ENCODE data around the gene RUNX1. TPM values are rescaled to one million over a fixed set of nuclear protein-coding genes. Genes with fewer than 3 reads are reported as not detected.

Gene RUNX1
- total RNA-seq, 1 donor, result 40.9 TPM

DNA sequence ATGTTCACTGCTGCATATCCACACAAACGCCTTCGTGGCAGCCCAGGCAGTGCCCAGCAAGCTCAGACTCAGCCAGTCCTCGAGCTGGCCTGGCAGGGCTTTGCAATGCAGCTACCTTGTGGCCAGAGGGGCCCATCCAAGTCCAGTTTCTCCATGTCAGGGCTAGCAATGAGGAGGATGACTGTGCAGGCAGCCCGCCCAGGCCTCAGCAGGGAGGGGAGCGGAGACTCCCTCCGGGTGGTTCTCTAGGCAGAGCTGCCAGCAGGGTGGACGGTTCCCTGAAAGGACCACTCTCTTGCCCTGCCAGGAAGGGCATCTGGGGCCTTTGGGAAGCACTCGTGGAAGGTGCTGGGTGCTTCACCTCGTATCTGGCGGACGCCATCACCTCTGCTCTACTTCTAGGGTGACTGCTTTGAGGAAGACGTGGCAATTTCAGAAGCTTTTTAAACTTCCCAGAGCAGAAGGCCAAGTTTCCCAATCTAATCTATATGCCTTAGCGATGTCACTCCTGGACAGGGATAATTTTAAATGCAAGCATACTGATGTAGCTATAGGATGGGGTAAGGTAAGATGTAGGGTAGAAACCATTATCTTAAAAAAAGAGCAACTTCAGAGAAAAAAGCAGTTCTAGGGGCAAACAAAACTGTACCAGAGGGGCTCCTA, 56.2 kb downstream of the RUNX1 start:
- TF ChIP-seq CTCF (IDR thresholded peaks at IDR 0.05; ENCODE audit: extremely low read depth, low read depth, low read length), result no peak
- peaks cover 16% of the 10 kb centered on the region for H3K79me2 ChIP-seq (ENCODE audit: insufficient read depth, low read length)
- H3K36me3 ChIP-seq (ENCODE audit: insufficient read depth, low read length), result no peaks in the 10 kb centered on the region
- H2AFZ ChIP-seq (ENCODE audit: low read length), result no peak overlapping the region
- H3K4me1 ChIP-seq (ENCODE audit: insufficient read depth, low read length), result peaks cover 43% of the 10 kb centered on the region
- no peak overlapping the region for H3K4me2 ChIP-seq (ENCODE audit: insufficient read depth, low read length)
- DNase-seq (ENCODE audit: insufficient read length, low spot score, missing footprints), result peak; percentile 63
- no peak overlapping the region for H3K4me3 ChIP-seq (ENCODE audit: insufficient read depth, low read length)
- H3K27me3 ChIP-seq (ENCODE audit: insufficient read depth, low read length), result no peaks in the 10 kb centered on the region
- no peaks in the 10 kb centered on the region for H4K20me1 ChIP-seq (ENCODE audit: insufficient read depth, low read length)
- no peaks in the 10 kb centered on the region for H3K9me3 ChIP-seq (ENCODE audit: low read depth, low read length)
- H3K27ac ChIP-seq (ENCODE audit: low read depth, low read length), result peak overlapping the region; percentile 40

DNA sequence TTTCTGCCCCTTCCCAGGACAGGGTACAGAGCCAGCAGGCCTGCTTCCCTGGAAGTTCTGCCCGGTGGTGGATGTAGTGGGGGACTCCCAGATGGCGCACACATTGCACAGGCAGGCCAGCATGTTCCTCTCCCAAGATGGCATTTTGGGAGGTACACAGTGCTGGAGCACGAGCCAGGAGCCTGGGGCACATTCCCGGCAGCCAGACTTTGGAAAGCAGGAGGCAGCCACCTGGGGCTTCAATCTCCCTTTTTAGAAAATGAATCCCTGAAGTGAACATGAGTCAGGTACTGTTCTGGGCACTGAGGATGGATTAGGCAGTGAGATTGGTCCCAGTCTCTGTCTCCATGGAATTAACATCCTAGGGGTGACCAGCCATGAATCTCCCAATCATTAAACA, 56.9 kb downstream of the RUNX1 start:
- no peaks in the 10 kb centered on the region for H3K9me3 ChIP-seq (ENCODE audit: low read depth, low read length)
- no peak overlapping the region for H3K4me3 ChIP-seq (ENCODE audit: insufficient read depth, low read length)
- no peak for DNase-seq (ENCODE audit: insufficient read length, low spot score, missing footprints)
- no peaks in the 10 kb centered on the region for H4K20me1 ChIP-seq (ENCODE audit: insufficient read depth, low read length)
- no peak overlapping the region for H2AFZ ChIP-seq (ENCODE audit: low read length)
- H3K36me3 ChIP-seq (ENCODE audit: insufficient read depth, low read length), result no peaks in the 10 kb centered on the region
- H3K4me2 ChIP-seq (ENCODE audit: insufficient read depth, low read length), result no peak overlapping the region
- no peak overlapping the region for H3K27ac ChIP-seq (ENCODE audit: low read depth, low read length)
- H3K4me1 ChIP-seq (ENCODE audit: insufficient read depth, low read length), result peaks cover 44% of the 10 kb centered on the region
- H3K27me3 ChIP-seq (ENCODE audit: insufficient read depth, low read length), result no peaks in the 10 kb centered on the region
- TF ChIP-seq CTCF (IDR thresholded peaks at IDR 0.05; ENCODE audit: extremely low read depth, low read depth, low read length), result no peak
- peaks cover 12% of the 10 kb centered on the region for H3K79me2 ChIP-seq (ENCODE audit: insufficient read depth, low read length)

GRCh38 chr21:34991366-34991957, 57.6 kb downstream of the RUNX1 start:
- Histone ChIP-seq H3K4me3 (ENCODE audit: insufficient read depth, low read length) (no peak overlapping the region), H3K79me2 (ENCODE audit: insufficient read depth, low read length) (peaks cover 12% of the 10 kb centered on the region), H3K4me2 (ENCODE audit: insufficient read depth, low read length) (no peak overlapping the region), H3K27ac (ENCODE audit: low read depth, low read length) (no peak overlapping the region), H3K36me3 (ENCODE audit: insufficient read depth, low read length) (no peaks in the 10 kb centered on the region), H2AFZ (ENCODE audit: low read length) (no peak overlapping the region), H3K9me3 (ENCODE audit: low read depth, low read length) (no peaks in the 10 kb centered on the region), H3K27me3 (ENCODE audit: insufficient read depth, low read length) (no peaks in the 10 kb centered on the region), H4K20me1 (ENCODE audit: insufficient read depth, low read length) (no peaks in the 10 kb centered on the region), H3K4me1 (ENCODE audit: insufficient read depth, low read length) (peaks cover 44% of the 10 kb centered on the region)
- no peak for TF ChIP-seq CTCF (IDR thresholded peaks at IDR 0.05; ENCODE audit: extremely low read depth, low read depth, low read length)
- no peak for DNase-seq (ENCODE audit: insufficient read length, low spot score, missing footprints)

DNA sequence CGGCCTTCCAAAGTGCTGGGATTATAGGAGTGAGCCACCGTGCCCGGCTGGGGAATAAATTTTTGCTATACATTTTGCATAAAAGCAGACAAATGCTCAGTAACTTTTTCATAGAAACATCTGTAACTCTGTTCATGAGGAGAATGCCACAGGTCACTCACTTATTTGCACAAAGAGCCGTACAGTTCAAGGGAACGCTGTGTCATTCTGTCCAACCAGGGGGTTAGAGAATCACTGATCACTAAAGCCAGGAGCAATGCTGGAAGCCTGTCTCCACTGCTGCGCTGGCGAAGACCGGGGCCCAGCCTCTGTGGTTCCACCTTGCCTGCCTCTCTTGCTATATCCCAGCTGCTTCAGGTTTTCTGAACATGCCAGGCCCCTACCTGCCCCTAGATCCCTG, 58.3 kb downstream of the RUNX1 start:
- Histone ChIP-seq H3K79me2 (ENCODE audit: insufficient read depth, low read length) (peaks cover 15% of the 10 kb centered on the region), H4K20me1 (ENCODE audit: insufficient read depth, low read length) (no peaks in the 10 kb centered on the region), H2AFZ (ENCODE audit: low read length) (no peak overlapping the region), H3K27me3 (ENCODE audit: insufficient read depth, low read length) (no peaks in the 10 kb centered on the region), H3K9me3 (ENCODE audit: low read depth, low read length) (no peaks in the 10 kb centered on the region), H3K27ac (ENCODE audit: low read depth, low read length) (no peak overlapping the region), H3K4me1 (ENCODE audit: insufficient read depth, low read length) (peaks cover 43% of the 10 kb centered on the region), H3K36me3 (ENCODE audit: insufficient read depth, low read length) (no peaks in the 10 kb centered on the region), H3K4me3 (ENCODE audit: insufficient read depth, low read length) (no peak overlapping the region), H3K4me2 (ENCODE audit: insufficient read depth, low read length) (no peak overlapping the region)
- TF ChIP-seq CTCF (IDR thresholded peaks at IDR 0.05; ENCODE audit: extremely low read depth, low read depth, low read length), result no peak
- no peak for DNase-seq (ENCODE audit: insufficient read length, low spot score, missing footprints)

All from osteoblast (primary cell).